Activated T-helper 2 cell treated with anti-CD3 and anti-CD28 coated beads, Interferon-gamma antibody, Interleukin-2, Interleukin-4, amounts not matched to agents 10 μg/mL and 5 μg/mL and 100 μg/mL, durations not matched to agents 14 hours and 24 hours and 36 hours (primary cell): ENCODE data around the gene LYPD4. TPM values are rescaled to one million over a fixed set of nuclear protein-coding genes. Genes with fewer than 3 reads are reported as not detected.

Experiments used
- DNase-seq: peaks from one replicate; pipeline ENCODE4 v3.0.0; 2021; ENCODE audit warnings: low spot score
- H3K27ac Mint-ChIP-seq: one replicate; pipeline ENCODE4 v1.8.0; 2021; ENCODE audit warnings: mixed read lengths
- H3K27me3 Mint-ChIP-seq: one replicate; pipeline ENCODE4 v1.8.0; 2021; ENCODE audit warnings: low read depth, mixed read lengths
- H3K36me3 Mint-ChIP-seq: one replicate; pipeline ENCODE4 v1.8.0; 2021; ENCODE audit warnings: low read depth, mixed read lengths
- H3K4me1 Mint-ChIP-seq: one replicate; pipeline ENCODE4 v1.8.0; 2021; ENCODE audit warnings: low read depth, mixed read lengths
- H3K4me3 Mint-ChIP-seq: one replicate; pipeline ENCODE4 v1.8.0; 2021; ENCODE audit warnings: low read depth, mild to moderate bottlenecking, moderate library complexity, mixed read lengths
- H3K9me3 Mint-ChIP-seq: one replicate; pipeline ENCODE4 v1.8.0; 2021; ENCODE audit warnings: mixed read lengths
- intact Hi-C: fragments of 100-400 bp; cut with micrococcal nuclease; formaldehyde crosslinking; loops from one replicate; pipeline ENCODE4 v1.15.1; 2023
- total RNA-seq: library from RNA; stranded (reverse); gene quantifications from 2 replicates; pipeline ENCODE4 v1.2.3, GENCODE V29; 2022

Gene LYPD4
- not detected in 2 replicates for total RNA-seq

GRCh38 chr19:41844601-41845000, at the start of gene LYPD4:
TSS of gene LYPD4 (minus strand) at chr19:41844683. CDS start at chr19:41839285, 5,398 bp downstream.
- H3K27me3 Mint-ChIP-seq = peaks cover 3% of the 10 kb centered on the region
- no peaks in the 10 kb centered on the region for H3K9me3 Mint-ChIP-seq
- DNase-seq = no peak
- H3K4me1 Mint-ChIP-seq = no peaks in the 10 kb centered on the region
- H3K4me3 Mint-ChIP-seq = no peak within 1 kb of the TSS
- no peaks in the 10 kb centered on the region for H3K36me3 Mint-ChIP-seq
- H3K27ac Mint-ChIP-seq = no peak within 1 kb of the TSS
- intact Hi-C loops = no loop called here

- no peak overlapping the region for H3K4me3 Mint-ChIP-seq
- H3K36me3 Mint-ChIP-seq = peaks cover 63% of the 10 kb centered on the region
- H3K4me1 Mint-ChIP-seq = peaks cover 27% of the 10 kb centered on the region
- no peaks in the 10 kb centered on the region for H3K27me3 Mint-ChIP-seq
- H3K9me3 Mint-ChIP-seq = no peaks in the 10 kb centered on the region
- intact Hi-C loops = no loop called here
- no peak overlapping the region for H3K27ac Mint-ChIP-seq
- DNase-seq = no peak
Observed at GRCh38 chr19:41893899-41894298, 49.4 kb upstream of the LYPD4 start.

- H3K4me3 Mint-ChIP-seq = no peak overlapping the region
Observed at GRCh38 chr19:41892173-41892902, 47.9 kb upstream of the LYPD4 start.

GRCh38 chr19:41890936-41891335, 46.5 kb upstream of the LYPD4 start:
- no peak for DNase-seq
- H3K4me1 Mint-ChIP-seq = peaks cover 46% of the 10 kb centered on the region
- H3K36me3 Mint-ChIP-seq = peaks cover 60% of the 10 kb centered on the region
- no peak overlapping the region for H3K4me3 Mint-ChIP-seq
- no peak overlapping the region for H3K27ac Mint-ChIP-seq
- no peaks in the 10 kb centered on the region for H3K27me3 Mint-ChIP-seq
- H3K9me3 Mint-ChIP-seq = no peaks in the 10 kb centered on the region
- intact Hi-C loops = no loop called here

More at GRCh38 chr19:41892173-41892902, 47.9 kb upstream of the LYPD4 start:
- no peaks in the 10 kb centered on the region for H3K9me3 Mint-ChIP-seq
- peaks cover 34% of the 10 kb centered on the region for H3K4me1 Mint-ChIP-seq
- intact Hi-C loops = no loop called here
- H3K27me3 Mint-ChIP-seq = no peaks in the 10 kb centered on the region
- H3K27ac Mint-ChIP-seq = no peak overlapping the region
- DNase-seq = no peak
- H3K36me3 Mint-ChIP-seq = peaks cover 56% of the 10 kb centered on the region

GRCh38 chr19:41889896-41890295, 45.4 kb upstream of the LYPD4 start:
- peaks cover 48% of the 10 kb centered on the region for H3K4me1 Mint-ChIP-seq
- H3K27me3 Mint-ChIP-seq = no peaks in the 10 kb centered on the region
- H3K27ac Mint-ChIP-seq = peak overlapping the region; percentile 34
- peaks cover 62% of the 10 kb centered on the region for H3K36me3 Mint-ChIP-seq
- intact Hi-C loops = no loop called here
- no peaks in the 10 kb centered on the region for H3K9me3 Mint-ChIP-seq
- no peak overlapping the region for H3K4me3 Mint-ChIP-seq
- no peak for DNase-seq

- Mint-ChIP-seq H3K4me1 (peaks cover 50% of the 10 kb centered on the region), H3K4me3 (no peak overlapping the region), H3K27ac (peak overlapping the region; percentile 67), H3K9me3 (no peaks in the 10 kb centered on the region), H3K27me3 (no peaks in the 10 kb centered on the region), H3K36me3 (peaks cover 62% of the 10 kb centered on the region)
- DNase-seq = no peak
- intact Hi-C loops = no loop called here
Observed at GRCh38 chr19:41888926-41889325, 44.4 kb upstream of the LYPD4 start.

GRCh38 chr19:41887711-41888382, 43.4 kb upstream of the LYPD4 start:
- peak overlapping the region; percentile 86 for H3K27ac Mint-ChIP-seq
- H3K36me3 Mint-ChIP-seq = peaks cover 63% of the 10 kb centered on the region

GRCh38 chr19:41886761-41887710, 42.6 kb upstream of the LYPD4 start:
- H3K27ac Mint-ChIP-seq = peak overlapping the region; percentile 86
- peak; percentile 67 for DNase-seq
- intact Hi-C loops = loop anchor here (1.0 to 2.0 kb wide), 2 partner anchors 42 to 58 kb away; partner anchors contain the start of gene ERFL
- no peaks in the 10 kb centered on the region for H3K27me3 Mint-ChIP-seq
- H3K36me3 Mint-ChIP-seq = peaks cover 68% of the 10 kb centered on the region
- no peaks in the 10 kb centered on the region for H3K9me3 Mint-ChIP-seq
- H3K4me3 Mint-ChIP-seq = peak overlapping the region; percentile 81
- H3K4me1 Mint-ChIP-seq = peaks cover 53% of the 10 kb centered on the region

More at GRCh38 chr19:41887711-41888382, 43.4 kb upstream of the LYPD4 start:
- peak; percentile 66 for DNase-seq
- H3K27me3 Mint-ChIP-seq = no peaks in the 10 kb centered on the region
- H3K4me3 Mint-ChIP-seq = peak overlapping the region; percentile 81
- H3K9me3 Mint-ChIP-seq = no peaks in the 10 kb centered on the region
- H3K4me1 Mint-ChIP-seq = peaks cover 48% of the 10 kb centered on the region
- intact Hi-C loops = loop anchor here (1.0 to 2.0 kb wide), 2 partner anchors 41 to 57 kb away; partner anchors contain the start of gene ERFL

GRCh38 chr19:41883821-41884733, 39.6 kb upstream of the LYPD4 start:
- Mint-ChIP-seq H3K9me3 (no peaks in the 10 kb centered on the region), H3K4me1 (peaks cover 45% of the 10 kb centered on the region)
- intact Hi-C loops = loop anchor here (1.0 kb wide), 3 partner anchors 9 to 24 kb away; partner anchors contain the start of gene RPS19

GRCh38 chr19:41883463-41883820, 39.0 kb upstream of the LYPD4 start:
- H3K4me3 Mint-ChIP-seq = peak overlapping the region; percentile 81
- H3K36me3 Mint-ChIP-seq = peaks cover 45% of the 10 kb centered on the region
- peak overlapping the region; percentile 94 for H3K27ac Mint-ChIP-seq
- H3K4me1 Mint-ChIP-seq = peaks cover 40% of the 10 kb centered on the region
- no peaks in the 10 kb centered on the region for H3K27me3 Mint-ChIP-seq
- H3K9me3 Mint-ChIP-seq = no peaks in the 10 kb centered on the region
- DNase-seq = no peak
- intact Hi-C loops = no loop called here

More at GRCh38 chr19:41883821-41884733, 39.6 kb upstream of the LYPD4 start:
- peaks cover 50% of the 10 kb centered on the region for H3K36me3 Mint-ChIP-seq
- H3K4me3 Mint-ChIP-seq = peak overlapping the region; percentile 81
- H3K27ac Mint-ChIP-seq = peak overlapping the region; percentile 94
- H3K27me3 Mint-ChIP-seq = no peaks in the 10 kb centered on the region
- peak; percentile 90 for DNase-seq

- H3K36me3 Mint-ChIP-seq = peaks cover 39% of the 10 kb centered on the region
- intact Hi-C loops = no loop called here
- H3K27ac Mint-ChIP-seq = peak within 1 kb of the TSS; percentile 99
- no peaks in the 10 kb centered on the region for H3K9me3 Mint-ChIP-seq
- no peaks in the 10 kb centered on the region for H3K27me3 Mint-ChIP-seq
- peak within 1 kb of the TSS; percentile 100 for H3K4me3 Mint-ChIP-seq
- peak; percentile 53 for DNase-seq
- H3K4me1 Mint-ChIP-seq = peaks cover 39% of the 10 kb centered on the region
Observed at GRCh38 chr19:41882568-41883462, 38.3 kb upstream of the LYPD4 start, which contains the start of gene ARHGEF1. TSS of gene ARHGEF1 (plus strand) at chr19:41883184. CDS start at chr19:41888083, 4,899 bp downstream.
